GM19099 (cell line): ENCODE measurements around the gene GDE1.

Experiments
- POLR2A ChIP-seq: IDR thresholded peaks from 3 replicates; pipeline ENCODE4 v1.6.1; 2011; ENCODE audit warnings: low read depth; ENCODE audit not compliant: insufficient read length; ENCODE audit errors: extremely low read depth

GDE1 gene

GRCh38 chr16:19481296-19481695 lies 40.6 kb downstream of the GDE1 start:
- TF ChIP-seq POLR2A, result no peak

- no peak for TF ChIP-seq POLR2A
Observed at GRCh38 chr16:19479302-19479721, 42.6 kb downstream of the GDE1 start.

- TF ChIP-seq POLR2A, result no peak
Observed at GRCh38 chr16:19478505-19478904, 43.4 kb downstream of the GDE1 start.

GRCh38 chr16:19474617-19475016 lies 47.3 kb downstream of the GDE1 start:
- TF ChIP-seq POLR2A, result no peak

GRCh38 chr16:19472482-19472881 lies 49.4 kb downstream of the GDE1 start:
- TF ChIP-seq POLR2A, result no peak

- no peak for TF ChIP-seq POLR2A
Observed at GRCh38 chr16:19468300-19468699, 53.6 kb downstream of the GDE1 start.

- no peak for TF ChIP-seq POLR2A
Observed at GRCh38 chr16:19463468-19464315, 58.2 kb downstream of the GDE1 start.

- no peak for TF ChIP-seq POLR2A
Observed at GRCh38 chr16:19460397-19460796, 61.5 kb downstream of the GDE1 start.

GRCh38 chr16:19458722-19459379 lies 63.0 kb downstream of the GDE1 start:
- no peak for TF ChIP-seq POLR2A
